ENCODE results near the gene NAPG.

Gene NAPG

DNA sequence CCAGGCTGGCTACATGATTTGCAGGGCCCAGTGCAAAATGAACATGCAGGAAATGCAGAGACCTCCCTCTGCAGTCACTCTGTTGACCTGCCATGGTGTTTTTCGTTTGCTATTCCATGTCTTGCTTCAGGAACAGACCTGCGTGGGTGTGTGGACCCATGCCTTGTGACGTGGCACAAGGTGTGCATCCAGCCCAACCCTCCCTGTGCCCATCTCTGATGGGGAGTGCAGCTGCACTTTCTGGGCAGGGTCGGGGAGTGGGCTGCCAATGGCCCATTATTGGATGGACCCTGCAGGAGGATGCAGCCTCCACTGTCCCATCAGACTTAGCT is 33.1 kb downstream of the NAPG start:
- TF ChIP-seq, protein P1, sequence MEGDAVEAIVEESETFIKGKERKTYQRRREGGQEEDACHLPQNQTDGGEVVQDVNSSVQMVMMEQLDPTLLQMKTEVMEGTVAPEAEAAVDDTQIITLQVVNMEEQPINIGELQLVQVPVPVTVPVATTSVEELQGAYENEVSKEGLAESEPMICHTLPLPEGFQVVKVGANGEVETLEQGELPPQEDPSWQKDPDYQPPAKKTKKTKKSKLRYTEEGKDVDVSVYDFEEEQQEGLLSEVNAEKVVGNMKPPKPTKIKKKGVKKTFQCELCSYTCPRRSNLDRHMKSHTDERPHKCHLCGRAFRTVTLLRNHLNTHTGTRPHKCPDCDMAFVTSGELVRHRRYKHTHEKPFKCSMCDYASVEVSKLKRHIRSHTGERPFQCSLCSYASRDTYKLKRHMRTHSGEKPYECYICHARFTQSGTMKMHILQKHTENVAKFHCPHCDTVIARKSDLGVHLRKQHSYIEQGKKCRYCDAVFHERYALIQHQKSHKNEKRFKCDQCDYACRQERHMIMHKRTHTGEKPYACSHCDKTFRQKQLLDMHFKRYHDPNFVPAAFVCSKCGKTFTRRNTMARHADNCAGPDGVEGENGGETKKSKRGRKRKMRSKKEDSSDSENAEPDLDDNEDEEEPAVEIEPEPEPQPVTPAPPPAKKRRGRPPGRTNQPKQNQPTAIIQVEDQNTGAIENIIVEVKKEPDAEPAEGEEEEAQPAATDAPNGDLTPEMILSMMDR (IDR thresholded peaks at IDR 0.05; ENCODE audit: low read length, missing control alignments), result no peak
- no peak overlapping the region for H3K4me3 ChIP-seq (replicated peaks; ENCODE audit: low read depth, low read length)
- no peak for DNase-seq (ENCODE audit: low read depth)

DNA sequence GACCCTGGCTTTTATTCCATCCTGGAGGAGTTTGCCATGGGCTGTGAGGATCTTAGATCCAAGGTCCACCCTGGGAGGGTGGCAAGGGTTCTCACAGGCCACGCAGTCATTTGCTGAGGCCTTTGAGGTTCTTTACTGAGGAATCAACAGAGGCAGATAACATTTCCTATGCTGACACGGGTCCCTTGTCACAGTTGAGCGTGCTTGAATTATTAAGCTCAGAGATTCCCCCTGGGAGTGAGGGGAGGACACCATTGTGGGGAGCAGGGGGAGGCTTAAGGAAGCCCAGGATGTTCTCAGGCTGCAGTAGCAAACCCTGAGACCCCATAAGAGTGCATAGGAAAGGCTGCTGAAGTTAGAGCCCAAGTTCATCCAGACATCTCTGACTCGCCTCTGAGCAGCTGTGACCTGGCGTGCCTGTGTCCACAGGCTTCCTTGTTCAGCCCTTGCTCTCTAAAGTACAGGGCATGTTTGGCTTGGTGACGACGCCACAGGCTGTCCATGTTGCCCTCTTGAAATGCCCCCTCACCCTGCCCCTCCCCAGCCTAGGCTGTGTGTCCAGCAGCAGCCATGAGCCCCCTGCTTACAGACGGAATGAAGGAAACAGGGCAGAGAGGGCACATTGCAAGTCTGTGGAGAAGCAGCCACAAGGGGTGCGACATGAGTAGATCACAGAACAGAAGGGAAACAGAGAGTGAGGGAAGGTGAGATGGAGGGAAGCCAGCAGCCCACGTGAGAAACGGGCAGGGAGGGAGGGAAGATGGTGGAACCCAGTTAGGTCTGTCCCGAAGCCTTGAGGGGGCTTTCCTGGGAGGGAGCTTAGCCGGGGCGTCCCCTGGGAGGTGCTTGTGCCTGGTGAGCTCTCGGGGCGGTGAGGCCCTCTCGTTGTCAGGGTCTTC is 34.0 kb downstream of the NAPG start:
- DNase-seq (ENCODE audit: low read depth), result no peak
- TF ChIP-seq, protein P1 (IDR thresholded peaks at IDR 0.05; ENCODE audit: low read length, missing control alignments), result no peak
- H3K4me3 ChIP-seq (replicated peaks; ENCODE audit: low read depth, low read length), result peak overlapping the region; percentile 17

DNA sequence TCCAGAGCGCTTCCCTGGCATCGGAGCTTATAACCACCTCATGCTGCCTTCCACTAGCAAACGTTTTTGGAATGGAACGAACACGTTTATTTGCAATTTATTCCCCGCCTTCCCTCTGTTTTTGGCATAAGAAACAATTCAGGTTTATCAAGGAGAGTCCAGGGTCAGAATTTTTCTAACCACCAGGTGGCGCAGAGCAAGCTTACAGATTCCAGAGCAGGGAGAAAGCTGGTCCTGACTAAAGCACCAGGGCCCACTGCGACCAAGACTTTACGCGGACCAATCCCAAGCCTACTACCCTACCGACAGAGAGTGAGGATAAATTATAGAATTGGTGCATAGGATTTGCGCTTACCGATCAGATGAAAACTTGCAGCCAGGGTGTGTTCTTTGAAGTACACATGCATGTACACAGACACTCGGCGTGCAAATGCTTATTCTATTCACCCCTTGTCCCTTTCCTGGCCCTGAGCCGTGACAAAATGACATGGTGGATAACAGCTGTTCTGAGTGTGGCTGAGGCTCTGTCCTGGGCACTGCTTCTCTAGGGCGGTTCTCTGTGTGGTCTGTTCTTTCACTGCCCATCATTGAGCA is 34.7 kb downstream of the NAPG start:
- peak overlapping the region; percentile 17 for H3K4me3 ChIP-seq (replicated peaks; ENCODE audit: low read depth, low read length)
- peak; percentile 85 for DNase-seq (ENCODE audit: low read depth)
- TF ChIP-seq, protein P1 (IDR thresholded peaks at IDR 0.05; ENCODE audit: low read length, missing control alignments), result peak; percentile 85

DNA sequence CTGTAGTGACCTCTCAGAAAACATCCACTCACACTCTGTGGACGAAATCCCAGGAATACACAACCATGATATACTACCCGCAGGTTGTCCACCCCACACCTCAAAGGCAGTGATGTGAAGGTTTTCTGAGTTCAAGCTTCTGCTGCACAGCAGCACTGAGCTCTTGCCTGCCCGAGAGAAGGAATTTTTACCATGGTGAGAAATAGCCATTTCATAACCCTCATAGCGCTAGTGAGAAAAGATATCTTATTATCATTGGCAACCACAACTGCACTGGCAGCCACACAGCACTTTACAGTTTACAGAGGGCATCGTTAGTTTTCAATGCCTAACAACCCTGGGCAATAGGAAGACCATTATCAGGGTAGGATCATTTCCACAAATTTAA is 36.9 kb downstream of the NAPG start:
- TF ChIP-seq, protein P1 (IDR thresholded peaks at IDR 0.05; ENCODE audit: low read length, missing control alignments), result no peak
- no peak for DNase-seq (ENCODE audit: low read depth)
- no peak overlapping the region for H3K4me3 ChIP-seq (replicated peaks; ENCODE audit: low read depth, low read length)

DNA sequence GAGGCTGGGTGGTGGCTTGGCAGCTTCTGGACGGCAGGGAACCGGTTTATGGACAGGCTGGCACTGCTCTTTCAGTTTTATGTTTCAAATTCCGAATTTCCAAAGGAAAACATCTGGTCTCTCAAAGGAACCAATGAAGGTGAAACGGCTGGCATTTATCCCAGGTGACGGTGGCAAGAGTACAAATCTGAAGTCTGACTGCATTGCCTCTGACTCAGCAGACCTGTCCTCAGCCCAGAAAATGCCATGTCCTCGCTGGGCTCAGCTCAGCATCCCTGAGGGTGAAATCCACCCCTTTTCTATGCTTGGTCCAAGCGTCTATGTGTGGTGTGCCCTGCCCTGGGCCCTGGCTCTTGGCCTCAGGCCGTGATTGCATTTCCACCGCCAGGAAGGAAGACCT is 38.1 kb downstream of the NAPG start:
- TF ChIP-seq, protein P1 (IDR thresholded peaks at IDR 0.05; ENCODE audit: low read length, missing control alignments), result no peak
- no peak for DNase-seq (ENCODE audit: low read depth)

DNA sequence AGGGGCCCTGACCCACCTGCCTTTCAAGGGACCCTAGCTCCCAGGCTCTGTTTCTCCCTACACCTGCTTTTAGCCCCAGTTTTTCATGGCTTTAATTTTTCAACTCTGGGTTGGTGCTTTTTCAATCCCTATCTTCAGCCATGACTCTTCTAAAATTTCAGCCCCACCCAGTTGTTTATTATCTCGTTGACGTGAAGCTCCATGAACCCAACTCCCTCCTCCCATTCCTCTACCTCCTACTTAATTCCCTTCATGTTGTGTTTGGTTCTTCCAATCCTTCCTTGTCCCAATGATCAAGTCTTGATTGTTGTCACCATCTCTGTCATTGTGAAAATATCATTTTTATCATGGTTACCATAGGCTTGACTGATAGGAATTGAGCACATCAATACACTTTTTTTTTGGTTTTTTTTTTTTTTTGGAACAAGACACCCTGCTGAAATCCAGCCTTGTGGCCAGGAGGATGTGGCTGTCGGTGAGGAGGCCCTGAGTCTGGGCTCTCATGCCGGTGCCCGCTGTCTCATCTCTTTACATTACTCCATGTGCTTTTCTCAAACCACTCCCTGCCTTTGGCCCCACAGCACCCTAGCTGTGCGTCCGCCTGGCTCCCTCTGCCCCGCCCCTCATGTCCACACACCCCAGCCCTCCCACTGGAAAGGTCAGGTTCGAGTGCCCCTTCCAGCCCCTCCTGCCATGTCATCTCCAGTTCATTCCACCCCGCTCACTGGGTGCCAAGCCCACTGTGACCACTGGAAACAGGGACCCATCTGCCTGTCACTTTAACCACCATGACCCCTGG is 39.3 kb downstream of the NAPG start:
- TF ChIP-seq, protein P1 (IDR thresholded peaks at IDR 0.05; ENCODE audit: low read length, missing control alignments), result no peak
- H3K4me3 ChIP-seq (replicated peaks; ENCODE audit: low read depth, low read length), result no peak overlapping the region
- no peak for DNase-seq (ENCODE audit: low read depth)

More for the DNA sequence above, 38.1 kb downstream of the NAPG start:
- H3K4me3 ChIP-seq (replicated peaks; ENCODE audit: low read depth, low read length), result no peak overlapping the region

All from fibroblast of pulmonary artery (primary cell).